Measurements from ENCODE around the gene MFNG.
A peak's percentile ranks its signal among the peaks of the same experiment; 100 is the strongest.

MFNG gene

DNA sequence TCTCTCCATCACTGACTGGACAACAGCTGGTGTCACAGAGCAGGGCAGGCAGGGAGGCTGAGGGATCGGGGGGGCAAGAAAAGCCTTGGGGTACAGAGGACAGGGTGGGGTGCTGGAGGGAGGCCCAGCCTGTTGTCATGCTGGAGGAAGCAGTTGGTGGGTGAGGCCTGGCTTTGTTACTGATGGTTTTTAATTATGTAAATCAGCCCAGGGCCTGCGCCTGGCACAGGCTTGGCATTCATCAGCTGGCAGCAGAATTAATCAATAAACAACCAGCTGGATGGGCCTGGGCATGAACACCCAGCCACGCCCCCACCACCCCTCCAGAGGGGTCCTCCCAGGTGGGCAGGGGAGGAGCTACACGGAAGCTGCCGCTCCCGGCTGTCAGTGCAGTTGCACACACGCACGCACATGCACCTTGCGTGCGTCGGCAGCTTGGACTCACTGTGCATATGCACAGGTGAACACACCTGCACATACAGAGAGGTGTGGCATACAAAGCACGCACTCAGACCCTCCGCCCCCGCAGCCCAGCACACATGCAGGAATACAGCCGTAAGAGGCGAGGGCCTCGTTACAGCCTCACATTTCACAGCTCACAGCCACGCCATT, 37.6 kb downstream of the MFNG start:
- DNase-seq (ENCODE audit: low read depth in 2 of 2), result no peak

DNA sequence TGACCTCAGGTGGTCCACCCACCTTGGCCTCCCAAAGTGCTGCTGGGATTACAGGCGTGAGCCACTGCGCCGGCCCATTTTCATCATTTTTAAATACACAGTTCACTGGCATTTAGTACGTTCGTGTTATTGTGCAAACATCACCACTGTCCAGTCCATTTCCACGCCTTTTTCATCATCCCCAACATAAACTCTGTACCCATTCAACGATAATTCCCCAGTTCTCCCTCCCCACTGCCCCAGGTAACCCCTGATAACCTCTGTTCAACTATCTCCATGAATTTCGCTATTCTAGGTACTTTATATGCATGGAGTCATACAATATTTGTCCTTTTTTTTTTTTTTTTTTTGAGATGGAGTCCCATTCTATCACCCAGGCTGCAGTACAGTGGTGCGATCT, 40.7 kb downstream of the MFNG start:
- no peak for DNase-seq (ENCODE audit: low read depth in 2 of 2)

DNA sequence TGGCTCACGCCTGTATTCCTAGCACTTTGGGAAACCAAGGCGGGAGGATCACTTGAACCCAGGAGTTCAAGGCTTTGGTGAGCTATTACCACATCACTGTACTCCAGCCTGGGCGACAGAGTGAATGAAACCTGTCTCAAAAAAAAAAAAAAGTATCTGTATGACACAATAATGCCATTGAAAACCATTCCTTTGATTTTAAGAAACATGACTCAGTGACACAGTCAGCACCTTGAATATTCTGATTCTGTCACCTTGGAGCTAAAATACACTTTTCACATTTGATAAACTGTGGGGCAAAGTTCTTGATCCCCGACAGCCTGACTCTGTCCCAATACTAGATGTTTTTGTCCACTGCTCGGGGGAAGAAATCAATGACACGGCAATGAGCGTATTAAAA, 42.2 kb downstream of the MFNG start:
- no peak for DNase-seq (ENCODE audit: low read depth in 2 of 2)

DNA sequence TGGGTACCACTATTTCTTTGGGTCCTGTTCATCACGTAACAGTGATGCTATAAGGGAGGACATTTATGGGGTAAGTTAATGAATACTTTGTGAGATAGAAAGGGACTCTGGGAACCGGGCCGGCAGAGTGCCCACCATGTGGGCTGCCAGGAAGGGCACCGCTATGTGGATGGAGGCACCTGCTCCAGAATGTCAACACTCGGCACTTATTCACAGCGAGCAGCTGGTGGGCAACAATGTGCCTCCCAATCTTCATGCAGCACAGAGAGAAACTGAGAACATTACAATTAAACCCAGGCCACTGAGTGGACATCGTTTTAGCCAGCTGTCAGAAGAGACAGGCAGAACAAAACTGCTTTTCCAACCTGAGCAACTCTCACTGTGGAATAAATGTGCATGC, 43.1 kb downstream of the MFNG start:
- DNase-seq (ENCODE audit: low read depth in 2 of 2), result no peak

DNA sequence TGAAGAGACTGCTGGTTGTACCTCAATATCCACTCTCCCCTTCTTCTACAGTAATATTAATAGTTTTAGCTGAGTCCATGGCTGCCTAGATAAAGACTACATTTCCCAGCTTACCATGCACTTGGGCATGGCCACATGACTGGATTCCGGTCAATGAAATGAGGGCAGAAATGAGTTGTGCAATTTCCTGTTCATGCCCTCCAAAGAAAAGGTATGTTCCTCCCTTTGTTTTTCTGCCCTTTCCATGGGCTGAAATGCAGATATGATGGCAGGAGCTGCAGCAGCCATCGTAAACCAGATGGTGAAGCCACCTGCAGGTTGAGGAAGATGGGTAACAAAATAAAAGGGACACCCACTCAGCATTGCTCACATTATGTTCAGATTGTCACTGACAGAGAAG, 43.6 kb downstream of the MFNG start:
- no peak for DNase-seq (ENCODE audit: low read depth in 2 of 2)

DNA sequence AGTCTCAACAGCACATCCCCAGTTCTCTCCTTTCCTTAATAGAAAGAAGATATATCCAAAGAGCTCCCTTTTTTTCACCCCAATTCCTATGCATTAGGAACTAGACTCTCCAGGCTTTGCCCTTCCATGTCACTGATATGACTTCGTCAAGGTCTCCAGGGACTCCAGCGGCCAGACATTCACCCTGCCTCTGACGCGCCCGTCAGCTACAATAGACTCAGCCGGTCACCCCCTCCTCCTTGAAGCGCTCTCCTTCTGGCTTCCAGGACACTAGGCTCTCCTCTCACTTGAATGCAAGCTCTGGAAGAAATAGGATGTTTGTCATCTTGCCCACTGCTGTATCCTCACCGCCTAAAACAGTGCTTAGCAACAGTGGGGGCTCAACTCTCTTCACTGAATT, 44.0 kb downstream of the MFNG start:
- DNase-seq (ENCODE audit: low read depth in 2 of 2), result no peak

DNA sequence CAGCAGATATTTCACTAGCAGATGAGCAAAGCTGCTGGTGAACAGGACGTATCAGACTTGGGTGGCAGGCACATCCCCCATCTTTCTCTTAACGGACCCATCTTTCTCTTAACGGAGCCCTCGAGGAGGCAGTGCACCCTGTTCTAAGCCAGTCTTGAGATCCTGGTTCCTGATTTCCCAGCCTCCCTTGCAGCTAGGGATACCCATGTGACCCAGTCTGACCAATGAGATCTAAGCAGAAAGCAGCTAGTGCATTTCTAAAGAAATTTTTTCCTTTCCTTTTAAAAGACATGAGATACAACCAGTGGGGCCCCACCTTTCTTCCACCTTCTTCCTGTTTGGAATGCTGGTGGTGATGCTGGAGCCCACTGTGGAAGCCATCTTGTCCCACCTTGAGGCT, 45.3 kb downstream of the MFNG start:
- DNase-seq (ENCODE audit: low read depth in 2 of 2), result no peak

DNA sequence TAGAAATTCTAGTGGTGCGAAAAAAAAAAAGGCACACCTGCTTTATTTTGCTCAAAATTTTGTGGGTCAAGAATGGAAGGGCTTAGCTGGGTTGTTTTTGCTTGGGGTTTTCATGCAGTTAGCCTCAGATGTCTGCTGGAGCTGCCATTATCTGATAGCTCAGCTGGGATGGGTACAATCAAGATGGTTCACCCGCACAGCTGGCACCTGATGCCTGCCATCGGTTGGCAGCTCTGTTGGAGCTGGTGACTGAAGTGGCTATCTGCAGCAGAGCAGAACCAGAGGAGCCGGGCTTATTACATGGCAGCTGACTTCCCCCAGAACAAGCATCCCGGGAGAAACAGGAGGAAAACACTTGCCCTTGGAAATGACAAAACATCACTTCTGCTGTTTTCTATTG, 46.8 kb downstream of the MFNG start:
- DNase-seq (ENCODE audit: low read depth in 2 of 2), result no peak

DNA sequence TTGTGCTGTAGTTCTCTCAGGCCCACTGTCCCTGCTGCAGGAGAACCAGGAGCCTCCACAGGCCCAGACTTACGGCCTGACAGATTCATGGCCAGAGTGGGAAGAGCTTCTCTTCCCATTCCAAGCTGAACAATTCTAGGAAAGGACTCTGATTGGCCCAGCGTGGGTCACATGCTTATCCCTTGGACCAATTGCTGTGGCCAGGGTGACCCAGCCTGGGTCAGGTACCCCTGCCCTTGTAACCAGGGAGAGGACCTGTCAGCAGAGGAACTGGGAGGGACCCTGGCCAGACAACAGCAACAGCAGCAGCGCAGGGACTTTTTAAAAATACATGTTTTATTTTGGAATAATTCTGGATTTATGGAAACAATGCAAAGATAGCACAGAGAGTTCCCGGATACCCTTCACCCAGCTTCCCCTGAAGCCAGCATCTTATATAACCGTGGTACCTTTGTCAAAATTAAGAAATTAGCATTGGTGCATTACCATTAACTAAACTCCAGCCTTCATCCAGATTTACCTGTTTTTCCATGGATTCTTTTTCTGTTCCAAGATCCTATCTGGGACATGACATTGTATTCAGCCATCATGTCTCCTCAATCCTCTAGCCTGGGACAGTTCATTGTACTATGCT, 50.1 kb downstream of the MFNG start:
- no peak for DNase-seq (ENCODE audit: low read depth in 2 of 2)

DNA sequence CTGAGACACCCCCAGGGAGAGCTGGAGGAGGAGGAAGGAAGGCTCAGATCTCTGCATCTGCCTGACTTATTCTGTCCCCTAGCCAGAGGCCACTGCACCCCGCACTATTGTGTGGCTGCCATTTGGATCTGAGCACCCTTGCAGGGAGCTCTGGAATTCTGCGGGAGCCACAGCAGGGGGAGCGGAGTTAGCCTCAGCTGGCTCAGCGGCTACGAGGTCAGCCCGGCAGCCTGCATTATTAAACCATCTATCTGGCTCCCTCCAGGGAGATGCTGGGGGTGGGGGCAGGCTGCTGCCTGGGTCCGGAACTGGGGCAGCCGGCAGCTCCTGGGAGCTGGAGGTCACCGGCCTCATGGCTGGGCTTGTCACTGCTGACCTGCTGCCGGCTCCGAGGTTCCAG, 52.4 kb downstream of the MFNG start:
- DNase-seq (ENCODE audit: low read depth in 2 of 2), result no peak

DNA sequence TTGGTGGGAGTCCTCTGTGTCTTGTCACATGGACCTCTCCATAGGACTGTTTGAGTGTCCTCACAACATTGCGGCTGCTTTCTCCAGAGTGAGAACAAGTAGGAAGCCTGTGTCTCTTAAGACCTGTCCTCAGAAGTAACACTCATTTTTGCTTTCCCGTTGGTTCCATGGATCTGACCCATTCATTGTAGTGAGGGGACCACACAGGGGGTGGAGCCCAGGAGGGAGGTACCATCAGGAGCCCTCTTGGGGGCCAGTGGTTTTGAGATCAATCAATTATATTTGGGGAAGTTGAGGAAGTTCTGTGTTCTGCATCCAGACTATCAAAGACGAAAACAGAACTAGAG, 53.5 kb downstream of the MFNG start:
- no peak for DNase-seq (ENCODE audit: low read depth in 2 of 2)

DNA sequence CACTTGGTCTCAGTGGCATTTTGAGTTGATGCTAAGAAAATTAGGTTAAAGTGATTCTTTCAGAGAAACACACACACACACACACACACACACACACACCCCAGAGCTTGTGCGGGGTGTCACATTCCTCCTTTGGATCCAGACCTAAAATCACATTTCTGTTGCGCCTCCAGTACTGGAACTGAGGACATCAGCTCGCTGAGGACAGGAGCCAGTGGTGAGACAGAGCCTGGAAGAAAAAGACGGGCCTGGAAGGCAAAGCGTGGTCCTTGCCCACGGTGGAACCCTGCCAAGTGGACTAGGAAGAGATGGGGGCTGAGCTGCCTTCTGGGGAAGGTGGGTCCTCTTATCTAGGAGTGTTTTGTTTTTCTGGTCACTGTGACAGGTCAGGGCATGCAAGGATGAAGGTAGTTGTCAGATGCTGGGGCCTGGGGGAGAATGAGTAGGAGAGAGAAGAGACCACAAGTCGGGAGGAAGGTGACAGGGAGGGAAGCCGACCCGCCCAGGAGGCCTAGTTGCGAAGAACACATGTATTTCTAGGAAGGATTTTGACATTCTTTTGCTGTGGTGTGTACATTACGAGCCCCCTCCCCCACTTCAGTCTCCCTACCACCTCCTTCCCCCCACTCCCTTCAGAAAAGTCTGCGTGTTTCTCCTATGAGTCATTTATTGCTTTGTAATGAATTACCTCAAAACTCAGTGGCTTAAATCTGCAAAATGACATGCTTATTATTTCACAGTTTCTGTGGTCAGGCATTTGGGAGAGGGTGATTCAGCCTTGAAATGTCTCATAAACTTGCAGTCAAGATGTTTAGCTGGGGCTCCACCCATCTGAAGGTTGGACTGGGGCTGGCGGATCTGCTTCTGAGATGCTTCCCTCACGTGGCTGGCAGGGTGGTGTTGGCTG, 54.1 kb downstream of the MFNG start:
- DNase-seq (ENCODE audit: low read depth in 2 of 2), result peak; percentile 41 to 48

DNA sequence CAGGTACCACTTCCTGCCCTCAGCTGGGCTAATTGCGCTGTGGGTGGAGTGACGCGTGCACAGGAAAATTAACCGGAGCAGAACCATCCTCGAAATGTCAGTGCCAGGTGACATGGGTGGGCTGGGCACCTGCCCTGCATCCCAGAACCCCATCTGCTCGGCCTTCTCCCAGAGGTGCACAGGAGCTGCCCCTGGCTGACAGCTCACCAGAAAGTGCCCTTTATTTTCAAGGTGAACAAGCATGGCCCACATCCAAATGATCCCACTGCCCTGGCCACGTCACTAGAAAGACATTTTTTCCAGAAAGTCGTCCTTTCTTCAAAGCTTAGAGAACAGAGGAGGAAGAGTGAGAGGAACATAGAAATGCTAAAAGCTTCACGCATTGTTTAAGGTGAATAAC, 54.8 kb downstream of the MFNG start:
- DNase-seq (ENCODE audit: low read depth in 2 of 2), result no peak

DNA sequence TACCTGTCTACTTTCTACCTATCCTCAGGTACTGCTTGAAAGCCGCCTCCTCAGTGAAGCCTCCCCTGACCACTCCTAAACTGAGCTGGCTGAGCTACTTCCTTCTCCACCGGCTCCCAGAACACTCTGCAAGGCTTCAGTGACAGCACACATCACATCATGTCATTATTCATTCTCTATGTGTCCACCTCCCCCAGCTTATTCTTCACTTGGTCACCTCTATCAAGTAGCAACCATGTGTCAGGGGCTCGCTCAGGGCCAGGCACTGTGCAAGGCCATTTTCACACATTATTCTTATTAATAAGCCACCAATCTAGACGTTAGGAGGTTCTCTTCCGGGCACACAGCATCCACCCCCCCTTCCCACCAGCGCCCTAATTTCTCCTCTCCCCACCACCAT, 55.2 kb downstream of the MFNG start:
- no peak for DNase-seq (ENCODE audit: low read depth in 2 of 2)

DNA sequence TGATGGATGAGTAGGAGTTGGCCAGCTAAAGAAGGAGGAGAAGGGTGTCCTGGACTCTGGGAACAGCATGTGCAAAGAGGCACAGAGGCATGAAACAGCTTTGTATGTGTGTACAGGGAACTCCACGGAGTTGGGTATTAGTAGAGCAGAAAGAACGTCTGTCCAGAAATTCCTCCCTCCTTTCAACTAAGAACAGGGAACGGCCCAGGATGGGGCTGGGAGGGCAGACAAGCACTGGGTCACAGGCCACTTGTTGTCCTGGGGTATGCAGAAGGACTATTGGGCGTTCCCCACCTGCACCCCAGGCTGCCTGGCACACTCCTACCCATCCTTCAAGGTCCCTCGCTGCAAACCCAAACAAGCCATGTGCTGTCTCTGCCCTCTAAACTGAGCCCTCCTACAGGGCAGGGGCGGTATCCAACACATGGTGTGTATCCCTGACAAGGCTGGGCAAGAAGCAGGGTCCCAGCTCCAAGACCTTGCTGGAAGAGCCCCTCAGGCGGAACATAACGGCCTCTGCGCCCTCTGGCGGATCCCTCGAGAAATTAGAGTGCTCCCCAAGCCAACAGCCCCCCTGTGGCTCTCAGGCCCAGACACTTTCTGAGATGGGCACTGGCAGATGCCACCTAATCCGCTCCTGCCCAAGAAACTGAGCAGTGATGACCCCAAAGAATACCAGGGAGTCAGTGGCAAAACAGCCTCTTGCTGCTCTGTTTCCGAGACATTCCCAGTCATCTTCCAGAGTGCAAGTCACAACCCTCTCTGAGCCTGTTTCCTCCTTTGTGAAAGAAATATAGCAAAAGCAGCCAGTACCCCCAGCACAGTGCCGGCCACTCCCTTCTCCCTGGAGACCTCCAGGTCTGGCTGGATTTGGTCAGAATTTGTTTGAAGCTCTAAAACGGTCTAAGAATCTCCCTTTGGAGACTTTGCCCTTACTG, 57.3 kb downstream of the MFNG start:
- DNase-seq (ENCODE audit: low read depth in 2 of 2), result peak; percentile 38 to 46

DNA sequence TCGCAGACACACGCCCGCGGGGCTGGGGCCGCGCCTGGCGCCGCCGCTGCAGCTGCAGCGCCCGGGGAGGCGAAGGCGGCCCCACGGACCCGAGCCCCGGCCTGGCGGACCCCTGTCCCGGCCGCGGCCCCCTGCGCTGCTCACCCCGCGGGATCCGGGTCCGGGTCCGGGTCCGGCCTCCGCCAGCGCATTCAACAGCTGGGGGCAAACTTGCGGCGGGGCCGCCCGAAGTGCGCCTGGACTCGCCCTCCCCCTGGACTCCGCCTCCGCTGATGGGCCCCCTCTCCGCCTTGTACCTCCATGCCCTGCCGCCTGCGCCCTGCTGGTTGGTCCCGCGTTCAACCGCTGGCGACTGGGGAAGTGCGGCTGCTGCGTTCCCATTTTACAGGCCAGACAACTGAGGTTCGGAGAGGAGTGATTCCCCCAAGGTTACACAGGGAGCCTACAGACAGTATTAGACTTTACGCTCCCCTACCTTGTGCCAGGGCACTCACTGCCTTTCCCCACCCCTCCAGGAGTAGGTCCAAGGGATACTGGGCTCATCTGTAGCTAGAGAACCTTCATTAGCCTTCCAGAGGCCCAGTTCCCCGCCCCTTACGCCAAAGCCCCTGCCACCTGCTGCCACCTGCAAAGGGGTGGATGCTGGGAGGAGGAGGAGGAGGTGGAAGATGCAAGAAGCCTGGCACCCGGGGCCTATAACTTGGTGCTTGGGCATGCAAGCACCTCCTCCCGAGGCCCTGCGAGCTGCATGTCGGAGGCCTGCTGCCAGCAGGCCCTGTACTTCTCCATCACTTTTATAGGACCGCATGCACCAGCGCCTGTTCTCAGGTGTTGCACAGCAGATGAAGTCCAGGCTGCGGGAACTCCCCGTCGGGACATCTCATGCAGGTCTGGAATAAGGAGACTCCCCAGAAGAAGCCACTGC, 58.2 kb downstream of the MFNG start:
- no peak for DNase-seq (ENCODE audit: low read depth in 2 of 2)

DNA sequence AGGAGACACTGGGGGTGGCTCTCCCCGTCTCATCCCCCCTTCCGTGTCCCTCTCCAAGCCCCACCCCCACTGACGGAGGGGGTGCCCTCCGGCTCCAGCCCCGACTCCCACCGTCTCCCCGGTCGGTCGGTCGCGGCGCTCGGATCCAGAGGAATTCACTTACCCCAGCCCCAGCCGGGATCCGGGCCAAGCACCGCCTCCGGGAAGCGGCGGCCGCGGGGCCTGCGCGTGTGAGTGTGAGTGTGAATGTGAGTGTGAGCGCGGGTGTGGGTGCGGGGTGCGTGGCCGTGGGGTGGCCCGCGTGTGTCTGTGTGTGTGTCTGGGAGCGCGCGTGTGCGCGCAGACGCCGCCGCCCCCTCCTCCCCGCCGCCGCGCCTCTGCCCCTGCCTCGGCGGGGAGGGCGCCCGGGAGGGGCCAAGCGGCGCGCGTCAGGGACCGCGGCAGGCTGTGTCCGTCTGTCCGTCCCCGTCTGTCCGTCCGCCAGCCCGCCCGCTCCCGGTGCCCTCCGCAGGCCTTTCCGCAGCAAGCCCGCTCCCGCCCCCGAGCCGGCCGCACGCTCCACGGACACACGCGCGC, 59.0 kb downstream of the MFNG start, which contains the start of gene ELFN2:
Gene ELFN2, minus strand, starts transcription at position 345 of the 576 bp plus-strand sequence. CDS start 51,945 bp downstream, outside the sequence.
- DNase-seq (ENCODE audit: low read depth in 2 of 2), result no peak

DNA sequence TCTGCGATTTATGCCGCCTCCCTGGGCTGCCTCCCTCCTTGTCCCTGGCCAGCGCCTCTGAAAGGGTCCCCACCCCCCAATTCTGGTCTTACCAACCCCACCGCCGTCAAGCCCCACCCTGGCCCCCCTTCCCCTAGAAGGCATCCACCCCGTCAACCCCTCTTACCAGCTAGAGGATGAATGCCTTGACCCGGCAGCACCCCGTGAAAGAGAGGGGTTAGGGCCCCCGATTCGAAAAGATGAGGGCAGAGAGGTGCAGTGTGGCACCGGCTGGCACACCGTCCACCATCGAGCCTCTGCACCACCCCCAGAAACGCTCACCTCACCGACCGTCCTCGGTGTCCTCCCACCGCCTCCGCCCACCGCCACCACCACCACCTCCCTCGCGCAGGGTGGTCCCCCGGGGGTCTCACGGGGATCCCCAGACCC, 59.5 kb downstream of the MFNG start:
- no peak for DNase-seq (ENCODE audit: low read depth in 2 of 2)

DNA sequence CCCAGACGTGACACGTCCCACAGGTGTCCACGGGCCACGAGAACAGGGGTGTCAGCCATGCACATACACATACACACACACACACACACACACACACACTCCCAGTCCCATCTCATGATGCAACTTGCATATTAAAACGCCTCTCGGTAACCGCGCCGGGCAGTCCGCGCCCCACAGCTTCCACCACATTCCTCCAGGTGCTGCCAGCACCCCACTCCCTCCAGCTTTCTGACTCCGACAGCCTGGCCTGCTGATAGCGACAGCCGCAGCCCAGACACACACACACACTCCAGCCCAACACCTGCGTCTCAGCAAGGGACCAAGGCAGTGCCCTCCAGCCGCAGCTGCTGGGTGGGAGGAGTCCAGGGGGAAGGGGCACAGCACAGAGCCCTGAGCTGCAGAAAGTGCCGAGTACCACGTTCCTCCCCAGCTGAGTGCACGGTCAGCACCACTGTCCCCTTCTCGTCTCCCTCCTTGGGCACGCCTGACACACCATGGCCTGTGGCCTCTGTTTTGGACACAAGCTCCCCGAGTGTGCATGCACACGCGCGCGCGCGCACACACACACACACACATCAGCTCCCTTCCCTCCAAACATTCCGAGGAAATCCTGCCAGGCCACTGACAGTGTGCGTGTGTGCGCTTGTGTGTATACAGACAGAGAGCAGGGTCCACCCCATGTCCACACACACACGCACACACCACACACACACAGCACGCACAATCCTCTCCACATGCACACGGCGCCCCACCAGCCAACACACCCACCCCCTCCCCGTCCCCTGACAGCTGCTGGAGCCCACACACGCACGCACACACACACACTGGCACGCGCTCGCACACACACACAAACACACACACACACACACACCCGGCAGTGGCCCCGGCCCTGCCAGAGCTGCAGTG, 60.1 kb downstream of the MFNG start:
- DNase-seq (ENCODE audit: low read depth in 2 of 2), result no peak

Measured in stimulated activated CD8-positive, alpha-beta memory T cell treated with anti-CD3 and anti-CD28 coated beads, Interleukin-2, amount 100 ng/mL, for 48 hours (primary cell).